Measurements from ENCODE around the gene GBP2.

- TF ChIP-seq POLR2A (IDR thresholded peaks at IDR 0.05; ENCODE audit: low read depth, low read length) = no peak
- TF ChIP-seq, protein P1, sequence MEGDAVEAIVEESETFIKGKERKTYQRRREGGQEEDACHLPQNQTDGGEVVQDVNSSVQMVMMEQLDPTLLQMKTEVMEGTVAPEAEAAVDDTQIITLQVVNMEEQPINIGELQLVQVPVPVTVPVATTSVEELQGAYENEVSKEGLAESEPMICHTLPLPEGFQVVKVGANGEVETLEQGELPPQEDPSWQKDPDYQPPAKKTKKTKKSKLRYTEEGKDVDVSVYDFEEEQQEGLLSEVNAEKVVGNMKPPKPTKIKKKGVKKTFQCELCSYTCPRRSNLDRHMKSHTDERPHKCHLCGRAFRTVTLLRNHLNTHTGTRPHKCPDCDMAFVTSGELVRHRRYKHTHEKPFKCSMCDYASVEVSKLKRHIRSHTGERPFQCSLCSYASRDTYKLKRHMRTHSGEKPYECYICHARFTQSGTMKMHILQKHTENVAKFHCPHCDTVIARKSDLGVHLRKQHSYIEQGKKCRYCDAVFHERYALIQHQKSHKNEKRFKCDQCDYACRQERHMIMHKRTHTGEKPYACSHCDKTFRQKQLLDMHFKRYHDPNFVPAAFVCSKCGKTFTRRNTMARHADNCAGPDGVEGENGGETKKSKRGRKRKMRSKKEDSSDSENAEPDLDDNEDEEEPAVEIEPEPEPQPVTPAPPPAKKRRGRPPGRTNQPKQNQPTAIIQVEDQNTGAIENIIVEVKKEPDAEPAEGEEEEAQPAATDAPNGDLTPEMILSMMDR (IDR thresholded peaks at IDR 0.05; ENCODE audit: extremely low read depth in 1 of 2, insufficient read depth in 1 of 2, low read depth in 1 of 2, low read length in 2 of 2) = no peak
These were observed 41.8 kb upstream of the GBP2 start for GRCh38 chr1:89167590-89168230.
